ENCODE results near the gene CABCOCO1.
"Not testable (repeated sequence)": the region's sequence is repeated elsewhere in the genome, so short reads cannot be mapped to it uniquely, and the experiment has no call there.

Gene CABCOCO1

DNA sequence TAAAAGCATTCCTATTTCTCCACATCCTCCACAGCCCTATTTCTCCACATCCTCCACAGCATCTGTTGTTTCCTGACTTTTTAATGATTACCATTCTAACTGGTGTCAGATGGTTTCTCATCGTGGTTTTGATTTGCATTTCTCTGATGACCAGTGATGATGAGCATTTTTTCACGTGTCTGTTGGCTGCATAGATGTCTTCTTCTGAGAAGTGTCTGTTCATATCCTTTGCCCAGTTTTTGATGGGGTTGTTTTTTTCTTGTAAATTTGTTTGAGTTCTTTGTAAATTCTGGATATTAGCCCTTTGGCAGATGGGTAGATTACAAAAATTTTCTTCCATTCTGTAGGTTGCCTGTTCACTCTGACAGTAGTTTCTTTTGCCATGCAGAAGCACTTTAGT, 49.4 kb downstream of the CABCOCO1 start:
- H3K36me3 ChIP-seq (ENCODE audit: control insufficient read depth in 2 of 2, insufficient read depth in 2 of 2, low read length in 2 of 2); H3K9me3 ChIP-seq (ENCODE audit: control insufficient read depth in 2 of 2, low read length in 2 of 2); H3K27me3 ChIP-seq (ENCODE audit: control insufficient read depth in 1 of 2, insufficient read depth in 2 of 2, low read length in 2 of 2); H3K4me3 ChIP-seq (ENCODE audit: low read length in 2 of 2); H3K9ac ChIP-seq (ENCODE audit: low read length in 2 of 2); H3K27ac ChIP-seq (ENCODE audit: low read length); H3K4me1 ChIP-seq (ENCODE audit: control insufficient read depth, insufficient read depth, low read length): not testable (repeated sequence)

DNA sequence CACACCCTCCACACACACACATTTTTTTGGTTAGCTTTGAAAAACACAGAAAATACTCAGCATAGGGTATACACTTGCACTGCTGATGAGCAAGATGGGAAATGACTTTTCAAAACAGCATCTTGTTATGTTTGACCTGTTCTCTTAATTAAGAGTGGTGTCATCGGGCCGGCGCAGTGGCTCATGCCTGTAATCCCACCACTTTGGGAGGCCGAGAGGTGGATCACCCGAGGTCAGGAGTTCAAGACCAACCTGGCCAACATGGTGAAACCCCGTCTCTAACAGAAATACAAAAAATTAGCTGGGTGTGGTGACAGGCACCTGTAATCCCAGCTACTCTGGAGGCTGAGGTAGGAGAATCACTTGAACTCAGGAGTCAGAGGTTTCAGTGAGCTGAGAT, 56.7 kb downstream of the CABCOCO1 start:
- not testable (repeated sequence) for H3K4me1 ChIP-seq (ENCODE audit: control insufficient read depth, insufficient read depth, low read length); H3K36me3 ChIP-seq (ENCODE audit: control insufficient read depth in 2 of 2, insufficient read depth in 2 of 2, low read length in 2 of 2); H3K9me3 ChIP-seq (ENCODE audit: control insufficient read depth in 2 of 2, low read length in 2 of 2); H3K27ac ChIP-seq (ENCODE audit: low read length); H3K9ac ChIP-seq (ENCODE audit: low read length in 2 of 2); H3K4me3 ChIP-seq (ENCODE audit: low read length in 2 of 2); H3K27me3 ChIP-seq (ENCODE audit: control insufficient read depth in 1 of 2, insufficient read depth in 2 of 2, low read length in 2 of 2)

DNA sequence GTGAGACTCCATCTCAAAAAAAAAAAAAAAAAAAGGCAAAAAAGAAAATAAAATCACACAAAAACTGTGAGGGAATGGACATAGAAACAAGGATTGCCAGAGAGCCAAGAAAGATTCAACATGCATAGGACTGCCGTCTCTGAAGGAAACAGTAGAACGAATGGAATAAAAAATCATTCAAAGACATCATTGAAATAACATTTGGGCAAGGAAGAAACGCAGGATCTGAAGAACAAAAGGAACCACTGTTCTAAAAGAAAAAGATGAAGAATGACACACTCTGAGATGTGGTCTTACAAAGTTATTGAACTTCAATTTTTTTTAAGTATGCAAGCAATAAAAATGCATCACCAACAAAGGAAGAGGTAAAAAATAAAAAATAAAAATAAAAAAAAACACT, 57.2 kb downstream of the CABCOCO1 start:
- no peak overlapping the region for H3K4me3 ChIP-seq (ENCODE audit: low read length in 2 of 2)
- no peaks in the 10 kb centered on the region for H3K4me1 ChIP-seq (ENCODE audit: control insufficient read depth, insufficient read depth, low read length)
- no peaks in the 10 kb centered on the region for H3K9me3 ChIP-seq (ENCODE audit: control insufficient read depth in 2 of 2, low read length in 2 of 2)
- no peak overlapping the region for H3K27ac ChIP-seq (ENCODE audit: low read length)
- H3K27me3 ChIP-seq (ENCODE audit: control insufficient read depth in 1 of 2, insufficient read depth in 2 of 2, low read length in 2 of 2), result no peaks in the 10 kb centered on the region
- no peaks in the 10 kb centered on the region for H3K36me3 ChIP-seq (ENCODE audit: control insufficient read depth in 2 of 2, insufficient read depth in 2 of 2, low read length in 2 of 2)
- H3K9ac ChIP-seq (ENCODE audit: low read length in 2 of 2), result no peak overlapping the region

DNA sequence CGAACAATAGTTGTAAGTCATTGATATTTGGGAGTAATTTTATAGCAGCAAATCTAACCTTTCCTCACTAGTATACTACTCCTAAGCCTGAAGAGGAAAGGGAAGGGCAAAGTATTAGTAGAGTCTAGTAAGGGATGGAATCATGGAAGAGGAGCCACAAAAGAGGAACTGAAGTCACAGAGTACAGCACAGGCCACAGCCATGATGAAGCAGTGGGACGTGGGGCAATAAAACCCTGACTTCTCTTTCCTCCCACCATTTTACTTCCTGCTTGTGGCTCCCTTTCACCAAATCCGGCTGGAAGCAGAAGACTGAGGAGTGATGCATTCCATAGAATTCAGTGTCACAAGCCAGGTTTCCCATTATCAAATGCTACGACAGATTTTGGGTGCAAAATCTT, 58.7 kb downstream of the CABCOCO1 start:
- no peak overlapping the region for H3K4me3 ChIP-seq (ENCODE audit: low read length in 2 of 2)
- H3K4me1 ChIP-seq (ENCODE audit: control insufficient read depth, insufficient read depth, low read length), result no peaks in the 10 kb centered on the region
- no peaks in the 10 kb centered on the region for H3K36me3 ChIP-seq (ENCODE audit: control insufficient read depth in 2 of 2, insufficient read depth in 2 of 2, low read length in 2 of 2)
- H3K27ac ChIP-seq (ENCODE audit: low read length), result no peak overlapping the region
- H3K9ac ChIP-seq (ENCODE audit: low read length in 2 of 2), result no peak overlapping the region
- no peaks in the 10 kb centered on the region for H3K9me3 ChIP-seq (ENCODE audit: control insufficient read depth in 2 of 2, low read length in 2 of 2)
- H3K27me3 ChIP-seq (ENCODE audit: control insufficient read depth in 1 of 2, insufficient read depth in 2 of 2, low read length in 2 of 2), result no peaks in the 10 kb centered on the region

DNA sequence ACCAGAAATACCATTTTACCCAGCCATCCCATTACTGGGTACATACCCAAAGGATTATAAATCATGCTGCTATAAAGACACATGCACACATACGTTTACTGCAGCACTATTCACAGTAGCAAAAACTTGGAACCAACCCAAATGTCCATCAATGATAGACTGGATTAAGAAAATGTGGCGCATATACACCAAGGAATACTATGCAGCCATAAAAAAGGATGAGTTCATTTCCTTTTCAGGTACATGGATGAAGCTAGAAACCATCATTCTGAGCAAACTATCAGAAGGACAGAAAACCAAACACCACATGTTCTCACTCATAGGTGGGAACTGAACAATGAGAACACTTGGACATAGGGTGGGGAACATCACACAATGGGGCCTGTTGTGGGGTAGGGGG, 62.5 kb downstream of the CABCOCO1 start:
- H3K36me3 ChIP-seq (ENCODE audit: control insufficient read depth in 2 of 2, insufficient read depth in 2 of 2, low read length in 2 of 2); H3K9ac ChIP-seq (ENCODE audit: low read length in 2 of 2); H3K27me3 ChIP-seq (ENCODE audit: control insufficient read depth in 1 of 2, insufficient read depth in 2 of 2, low read length in 2 of 2); H3K27ac ChIP-seq (ENCODE audit: low read length); H3K4me1 ChIP-seq (ENCODE audit: control insufficient read depth, insufficient read depth, low read length); H3K9me3 ChIP-seq (ENCODE audit: control insufficient read depth in 2 of 2, low read length in 2 of 2); H3K4me3 ChIP-seq (ENCODE audit: low read length in 2 of 2): not testable (repeated sequence)

DNA sequence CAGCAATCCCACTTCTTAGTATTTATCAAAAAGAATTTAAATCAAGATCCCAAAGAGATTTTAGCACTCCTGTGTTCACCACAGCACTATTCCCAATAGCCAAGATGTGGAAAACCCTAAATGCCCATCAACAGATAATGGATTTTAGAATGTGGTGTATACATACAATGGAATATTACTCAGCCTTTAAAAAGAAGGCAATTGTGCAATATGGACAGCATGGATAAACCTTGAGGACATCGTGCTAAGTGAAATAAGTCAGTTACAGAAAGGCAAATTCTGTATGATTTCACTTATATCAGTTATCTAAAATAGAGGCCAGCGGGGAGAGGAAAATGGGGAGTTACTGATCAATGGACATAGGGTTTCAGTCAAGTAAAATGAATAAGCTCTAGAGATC, 66.9 kb downstream of the CABCOCO1 start:
- no peak overlapping the region for H3K4me3 ChIP-seq (ENCODE audit: low read length in 2 of 2)
- H3K27me3 ChIP-seq (ENCODE audit: control insufficient read depth in 1 of 2, insufficient read depth in 2 of 2, low read length in 2 of 2), result no peaks in the 10 kb centered on the region
- H3K36me3 ChIP-seq (ENCODE audit: control insufficient read depth in 2 of 2, insufficient read depth in 2 of 2, low read length in 2 of 2), result no peaks in the 10 kb centered on the region
- no peak overlapping the region for H3K27ac ChIP-seq (ENCODE audit: low read length)
- H3K9ac ChIP-seq (ENCODE audit: low read length in 2 of 2), result no peak overlapping the region
- no peaks in the 10 kb centered on the region for H3K4me1 ChIP-seq (ENCODE audit: control insufficient read depth, insufficient read depth, low read length)
- H3K9me3 ChIP-seq (ENCODE audit: control insufficient read depth in 2 of 2, low read length in 2 of 2), result no peaks in the 10 kb centered on the region

DNA sequence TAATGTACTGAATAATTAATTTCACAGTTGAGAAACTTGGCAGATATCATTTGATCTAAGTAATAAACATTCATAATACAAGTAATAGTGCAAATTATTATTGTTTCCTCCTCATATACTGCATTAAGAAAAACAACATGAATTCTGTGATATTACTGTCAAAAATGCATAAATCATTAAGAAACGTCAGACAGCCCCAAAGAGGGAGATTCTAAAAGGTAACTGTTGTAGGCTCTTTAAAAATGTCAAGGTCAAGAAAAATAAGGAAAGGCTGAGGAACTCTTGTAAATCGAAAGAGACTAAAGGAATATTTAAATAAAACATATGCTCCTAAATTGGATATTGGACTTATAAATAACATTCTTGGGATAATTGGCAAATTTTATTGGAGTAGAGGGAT, 67.9 kb downstream of the CABCOCO1 start:
- Histone ChIP-seq H3K4me1 (ENCODE audit: control insufficient read depth, insufficient read depth, low read length) (no peaks in the 10 kb centered on the region), H3K36me3 (ENCODE audit: control insufficient read depth in 2 of 2, insufficient read depth in 2 of 2, low read length in 2 of 2) (no peaks in the 10 kb centered on the region), H3K9me3 (ENCODE audit: control insufficient read depth in 2 of 2, low read length in 2 of 2) (no peaks in the 10 kb centered on the region), H3K4me3 (ENCODE audit: low read length in 2 of 2) (no peak overlapping the region), H3K9ac (ENCODE audit: low read length in 2 of 2) (no peak overlapping the region), H3K27me3 (ENCODE audit: control insufficient read depth in 1 of 2, insufficient read depth in 2 of 2, low read length in 2 of 2) (no peaks in the 10 kb centered on the region), H3K27ac (ENCODE audit: low read length) (no peak overlapping the region)

DNA sequence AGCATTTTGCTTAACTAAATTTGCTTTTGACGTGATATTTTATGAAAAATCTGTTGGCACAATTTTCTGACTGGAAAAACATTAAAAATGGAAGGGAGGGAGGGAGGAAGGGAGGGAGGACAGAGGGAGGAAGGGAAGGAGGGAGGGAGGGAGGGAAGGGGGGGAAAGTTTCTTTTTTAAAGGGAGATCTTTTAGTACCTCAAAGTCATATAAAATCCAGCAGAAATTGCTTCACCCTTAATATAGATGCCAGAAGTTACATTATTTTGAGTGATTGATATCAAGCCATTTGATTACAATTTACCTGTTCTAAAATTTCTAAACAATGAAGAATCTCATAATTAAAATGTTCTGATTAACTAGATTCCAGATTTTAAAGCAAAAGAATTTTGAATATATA, 68.9 kb downstream of the CABCOCO1 start:
- no peak overlapping the region for H3K9ac ChIP-seq (ENCODE audit: low read length in 2 of 2)
- no peaks in the 10 kb centered on the region for H3K36me3 ChIP-seq (ENCODE audit: control insufficient read depth in 2 of 2, insufficient read depth in 2 of 2, low read length in 2 of 2)
- H3K4me3 ChIP-seq (ENCODE audit: low read length in 2 of 2), result no peak overlapping the region
- H3K27me3 ChIP-seq (ENCODE audit: control insufficient read depth in 1 of 2, insufficient read depth in 2 of 2, low read length in 2 of 2), result no peaks in the 10 kb centered on the region
- no peaks in the 10 kb centered on the region for H3K4me1 ChIP-seq (ENCODE audit: control insufficient read depth, insufficient read depth, low read length)
- no peaks in the 10 kb centered on the region for H3K9me3 ChIP-seq (ENCODE audit: control insufficient read depth in 2 of 2, low read length in 2 of 2)
- no peak overlapping the region for H3K27ac ChIP-seq (ENCODE audit: low read length)

DNA sequence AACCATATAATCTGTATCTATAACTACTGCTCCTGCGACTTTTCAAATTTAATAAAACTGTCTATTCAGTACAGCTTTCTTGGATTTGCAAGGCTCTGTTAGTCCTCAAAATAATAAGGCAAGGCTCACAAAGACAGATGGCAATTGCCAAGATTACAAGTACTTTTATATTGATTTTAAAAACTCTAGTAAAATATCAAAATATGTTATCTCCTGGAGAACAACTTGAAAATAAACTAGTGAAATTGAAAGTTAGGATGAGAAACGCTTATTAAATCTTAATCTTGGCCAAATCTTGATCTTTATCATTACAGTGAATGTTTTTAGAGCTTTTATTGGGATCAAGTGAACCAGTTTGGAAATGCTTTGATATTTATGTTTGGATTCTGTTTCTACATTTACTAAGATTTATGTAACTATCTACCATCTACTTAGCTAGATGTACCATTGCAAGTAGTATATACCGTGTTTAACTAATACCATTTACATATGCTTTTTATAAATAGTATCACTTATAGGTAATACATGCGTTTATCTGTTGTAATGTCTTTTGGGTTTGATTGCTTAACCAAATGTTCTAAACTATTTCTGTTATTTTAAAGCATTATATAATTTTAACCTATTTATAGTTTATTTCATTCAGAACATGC, 70.0 kb downstream of the CABCOCO1 start:
- H3K36me3 ChIP-seq (ENCODE audit: control insufficient read depth in 2 of 2, insufficient read depth in 2 of 2, low read length in 2 of 2), result no peaks in the 10 kb centered on the region
- H3K4me3 ChIP-seq (ENCODE audit: low read length in 2 of 2), result no peak overlapping the region
- H3K9ac ChIP-seq (ENCODE audit: low read length in 2 of 2), result no peak overlapping the region

DNA sequence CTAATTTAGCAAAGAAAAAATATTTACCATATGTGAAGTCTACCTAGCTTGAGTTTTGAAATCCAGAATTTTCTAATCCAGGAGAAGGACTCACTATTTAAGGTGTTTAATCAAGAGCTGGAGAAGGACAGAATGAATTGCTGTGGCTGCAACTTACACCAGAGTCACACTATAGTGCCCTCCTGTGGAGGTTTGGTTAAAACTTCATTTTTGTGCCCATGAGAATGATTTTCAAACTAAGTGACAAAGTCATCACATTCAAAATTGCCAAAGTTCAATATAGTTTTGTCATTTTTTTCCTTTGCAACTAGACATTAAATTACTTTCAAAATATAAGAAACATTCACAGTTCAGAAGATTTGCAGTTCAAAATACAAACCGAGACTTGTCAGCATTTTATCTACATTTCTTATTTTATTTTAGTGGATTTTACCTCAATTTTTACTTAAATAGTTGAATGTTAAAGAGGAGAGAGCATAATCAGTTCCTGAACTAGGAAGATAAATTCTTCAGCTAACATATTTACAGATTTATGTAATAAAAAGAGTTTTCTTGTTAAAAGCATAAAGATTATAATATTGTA, 70.7 kb downstream of the CABCOCO1 start:
- Histone ChIP-seq H3K4me3 (ENCODE audit: low read length in 2 of 2) (no peak overlapping the region), H3K27me3 (ENCODE audit: control insufficient read depth in 1 of 2, insufficient read depth in 2 of 2, low read length in 2 of 2) (no peaks in the 10 kb centered on the region), H3K9ac (ENCODE audit: low read length in 2 of 2) (no peak overlapping the region), H3K27ac (ENCODE audit: low read length) (no peak overlapping the region), H3K4me1 (ENCODE audit: control insufficient read depth, insufficient read depth, low read length) (no peaks in the 10 kb centered on the region), H3K36me3 (ENCODE audit: control insufficient read depth in 2 of 2, insufficient read depth in 2 of 2, low read length in 2 of 2) (no peaks in the 10 kb centered on the region), H3K9me3 (ENCODE audit: control insufficient read depth in 2 of 2, low read length in 2 of 2) (no peaks in the 10 kb centered on the region)

More for the DNA sequence above, 70.0 kb downstream of the CABCOCO1 start:
- H3K9me3 ChIP-seq (ENCODE audit: control insufficient read depth in 2 of 2, low read length in 2 of 2), result no peaks in the 10 kb centered on the region
- no peaks in the 10 kb centered on the region for H3K27me3 ChIP-seq (ENCODE audit: control insufficient read depth in 1 of 2, insufficient read depth in 2 of 2, low read length in 2 of 2)
- no peaks in the 10 kb centered on the region for H3K4me1 ChIP-seq (ENCODE audit: control insufficient read depth, insufficient read depth, low read length)
- H3K27ac ChIP-seq (ENCODE audit: low read length), result no peak overlapping the region

DNA sequence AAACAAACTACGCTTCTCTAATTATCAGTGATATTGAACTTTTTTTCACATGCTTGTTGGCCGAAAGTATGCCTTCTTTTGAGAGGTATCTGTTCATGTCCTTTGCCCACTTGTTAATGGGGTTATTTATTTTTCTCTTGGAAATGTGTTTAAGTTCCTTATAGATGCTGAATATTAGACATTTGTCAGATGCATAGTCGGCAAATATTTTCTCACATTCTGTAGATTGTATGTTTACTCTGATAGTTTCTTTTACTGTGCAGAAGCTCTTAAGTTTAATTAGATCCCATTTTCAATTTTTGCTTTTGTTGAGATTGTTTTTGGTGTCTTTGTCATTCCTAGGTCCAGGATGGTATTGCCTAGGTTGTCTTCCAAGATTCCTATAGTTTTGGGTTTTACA, 73.2 kb downstream of the CABCOCO1 start:
- Histone ChIP-seq H3K27me3 (ENCODE audit: control insufficient read depth in 1 of 2, insufficient read depth in 2 of 2, low read length in 2 of 2) (no peaks in the 10 kb centered on the region), H3K9me3 (ENCODE audit: control insufficient read depth in 2 of 2, low read length in 2 of 2) (no peaks in the 10 kb centered on the region), H3K4me1 (ENCODE audit: control insufficient read depth, insufficient read depth, low read length) (no peaks in the 10 kb centered on the region), H3K4me3 (ENCODE audit: low read length in 2 of 2) (no peak overlapping the region), H3K36me3 (ENCODE audit: control insufficient read depth in 2 of 2, insufficient read depth in 2 of 2, low read length in 2 of 2) (no peaks in the 10 kb centered on the region), H3K9ac (ENCODE audit: low read length in 2 of 2) (no peak overlapping the region), H3K27ac (ENCODE audit: low read length) (no peak overlapping the region)
